ENCODE results near the gene GJB2.

Gene GJB2

GRCh38 chr13:20141238-20142022 lies 51.3 kb downstream of the GJB2 start:
- DNase-seq (ENCODE audit: low spot score) = no peak

DNA sequence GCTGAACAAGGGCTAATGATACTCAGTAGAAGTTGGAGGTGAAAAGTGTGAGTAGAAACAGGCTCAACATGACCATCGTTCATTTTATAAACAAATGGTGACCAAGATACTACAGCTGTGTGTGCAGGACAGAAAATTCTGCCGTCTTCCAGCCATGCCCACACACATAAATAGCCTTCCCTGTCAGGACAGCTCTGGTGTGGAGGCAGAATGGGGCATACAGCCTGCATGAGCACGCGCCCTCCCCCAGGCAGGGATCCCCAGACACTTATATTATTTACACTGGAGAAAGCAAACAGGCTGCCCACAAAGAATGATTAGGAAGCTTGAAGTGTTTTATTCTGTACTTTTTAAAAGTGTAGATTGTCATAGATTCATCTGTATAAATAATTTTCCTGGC lies 52.3 kb downstream of the GJB2 start:
- no peak for DNase-seq (ENCODE audit: low spot score)

- DNase-seq (ENCODE audit: low spot score) = no peak
These were observed 54.9 kb downstream of the GJB2 start for GRCh38 chr13:20137875-20138274.

All from putamen (tissue), 1 donor.